K562 (cell line): ENCODE measurements around the gene GOT2. TPM values are rescaled to one million over a fixed set of nuclear protein-coding genes. Genes with fewer than 3 reads are reported as not detected.
"Not testable (repeated sequence)": the region's sequence is repeated elsewhere in the genome, so short reads cannot be mapped to it uniquely, and the experiment has no call there.

Experiments
- ATAC-seq: fragments of 200-7000 bp; cut with Tn5 transposase; 3 replicates; pipeline ENCODE4 v1.9.1; 2020; ENCODE audit warnings: moderate library complexity
- BruUV-seq: library from RNA; stranded (reverse); fragments of 400-500 nt; replicated peaks from 2 replicates; lab custom pipeline; 2021; lab: Mats Ljungman, UMichigan
- CTCF ChIA-PET: fragments of 300-600 bp; formaldehyde crosslinking; extraction: SDS; loops from one replicate; lab custom pipeline; 2021; ENCODE audit warnings: low intra/inter-chr PET ratio; lab: Yijun Ruan, JAX
- POLR2A ChIA-PET: fragments of 300-600, 350-650 bp; sonication (Branson Sonifier 250); formaldehyde crosslinking; extraction: SDS; loops from one replicate; lab custom pipeline; 2021; ENCODE audit warnings: antibody characterized with exemption, inconsistent platforms; lab: Yijun Ruan, JAX
- DNase-seq, 4 experiments: peaks; one replicate each; pipeline versions ENCODE4 v3.0.0 to v3.0.0-alpha.2; 2011 to 2018; ENCODE audit warnings: low spot score in 3 of 4, mixed read lengths in 3 of 4; ENCODE audit errors: extremely low read depth in 1 of 4
- FAIRE-seq: peaks from 2 replicates; lab custom pipeline; 2011; peaks lifted over from hg19 to GRCh38; lab: Jason Lieb, UNC
- H2AFZ ChIP-seq: 2 replicates; pipeline ENCODE4 v1.6.0; 2011; ENCODE audit warnings: low read depth, low read length, control low read depth, inconsistent platforms
- H3K27ac ChIP-seq: fragments of 200-600 bp; 3 replicates; pipeline ENCODE4 v1.8.0; 2011; ENCODE audit warnings: low read depth, mild to moderate bottlenecking, control low read depth, inconsistent platforms, low read length, moderate library complexity, mixed read lengths; ENCODE audit errors: extremely low read depth
- H3K27me3 ChIP-seq, 2 experiments: fragments of 300-600 bp in 1 of 2; 2 replicates in 1 of 2; 3 replicates in 1 of 2; pipeline versions ENCODE4 v1.6.0 to v1.8.0; 2011; ENCODE audit warnings: inconsistent platforms in 2 of 2, low read length in 2 of 2, mild to moderate bottlenecking in 1 of 2, mixed read lengths in 1 of 2, moderate library complexity in 1 of 2; ENCODE audit not compliant: control insufficient read depth in 2 of 2, insufficient read depth in 2 of 2
- H3K36me3 ChIP-seq: fragments of 300-600 bp; 3 replicates; pipeline ENCODE4 v1.8.0; 2011; ENCODE audit warnings: mild to moderate bottlenecking, low read length, inconsistent platforms; ENCODE audit not compliant: control insufficient read depth, insufficient read depth
- H3K4me1 ChIP-seq, 2 experiments: fragments of 200-600 bp in 1 of 2; replicated peaks in 1 of 2; 2 replicates in 1 of 2; 3 replicates in 1 of 2; pipeline versions ENCODE4 v1.5.1 to v1.8.0; 2011; ENCODE audit warnings: inconsistent platforms in 2 of 2, low read length in 2 of 2, mild to moderate bottlenecking in 1 of 2, mixed read lengths in 1 of 2, moderate library complexity in 1 of 2; ENCODE audit not compliant: control insufficient read depth in 2 of 2, insufficient read depth in 2 of 2
- H3K4me2 ChIP-seq: 2 replicates; pipeline ENCODE4 v1.6.1; 2011; ENCODE audit warnings: low read length, control low read depth, inconsistent platforms, mixed read lengths; ENCODE audit not compliant: insufficient read depth
- H3K4me3 ChIP-seq: fragments of 200-600 bp; sonication (generic), shearing (Covaris generic); 2 replicates; pipeline ENCODE4 v1.5.1; 2016; ENCODE audit warnings: control low read depth, inconsistent platforms
- H3K79me2 ChIP-seq: fragments of 200-600 bp; 3 replicates; pipeline ENCODE4 v1.8.0; 2011; ENCODE audit warnings: low read length, inconsistent platforms; ENCODE audit not compliant: control insufficient read depth, insufficient read depth
- H3K9ac ChIP-seq, 2 experiments: 2 replicates each; pipeline versions ENCODE4 v1.6.0 to v1.6.1; 2011; ENCODE audit warnings: low read depth in 2 of 2, low read length in 2 of 2, control low read depth in 1 of 2, inconsistent platforms in 1 of 2, mild to moderate bottlenecking in 1 of 2, mixed read lengths in 1 of 2; ENCODE audit not compliant: insufficient read depth in 1 of 2
- H3K9me1 ChIP-seq: one replicate; pipeline ENCODE4 v1.6.0; 2011; ENCODE audit warnings: inconsistent platforms, mild to moderate bottlenecking, low read length, moderate library complexity; ENCODE audit not compliant: control insufficient read depth, insufficient read depth
- H3K9me3 ChIP-seq: replicated peaks from 2 replicates; pipeline ENCODE4 v1.5.1; 2011; ENCODE audit warnings: low read depth, low read length, inconsistent platforms; ENCODE audit not compliant: control insufficient read depth, insufficient read depth
- H4K20me1 ChIP-seq: replicated peaks from 2 replicates; pipeline ENCODE4 v1.6.1; 2011; ENCODE audit warnings: low read length, inconsistent platforms, mixed read lengths; ENCODE audit not compliant: control insufficient read depth, insufficient read depth
- ZBTB9 ChIP-seq: fragments of 450-650 bp; formaldehyde crosslinking; IDR thresholded peaks from 2 replicates; pipeline ENCODE4 v1.4.0; 2020; ENCODE audit warnings: mild to moderate bottlenecking, moderate library complexity
- WGBS: fragments of 100-300 bp; shearing (Covaris generic); methylation state at CpG from one replicate; pipeline ENCODE4 v1.1.6; 2016; ENCODE audit warnings: low coverage, mixed read lengths; ENCODE audit not compliant: insufficient coverage; ENCODE audit errors: missing lambda C conversion rate; 5-methylcytosine and 5-hydroxymethylcytosine counted together
- in situ Hi-C: fragments of 300-500 bp; cut with MboI; formaldehyde crosslinking; loops from 4 replicates; pipeline ENCODE4 v1.15.0; 2018; ENCODE audit warnings: inconsistent platforms, mixed read lengths
- intact Hi-C: fragments of 100-400 bp; cut with micrococcal nuclease; formaldehyde crosslinking; loops from 2 replicates; pipeline ENCODE4 v1.14.2; 2022
- polyA plus RNA-seq, 8 experiments: library from polyadenylated mRNA; depleted of rRNA in 4 of 8; stranded (reverse) in 5 of 8; unstranded in 3 of 8; fragments of >200 nt; fragmentation: Nextera tagmentation in 2 of 8; fragmentation: Illumina TruSeq in 1 of 8; extraction: Ambion mirVana in 2 of 8; extraction: Trizol in 1 of 8; gene quantifications; 2 replicates each; pipeline versions ENCODE4 v1.2.1 to v1.2.3, GENCODE V29; 2011 to 2014; ENCODE audit warnings: inconsistent platforms in 1 of 8, missing spikeins in 1 of 8
- total RNA-seq, 7 experiments: library from RNA; depleted of rRNA in 6 of 7; stranded (reverse); fragments of >200 nt in 6 of 7; fragmentation: Illumina TruSeq in 2 of 7; extraction: Trizol in 2 of 7; gene quantifications; 2 replicates each; pipeline versions ENCODE4 v1.2.1 to v1.2.3, GENCODE V29; 2011 to 2021; ENCODE audit warnings: low replicate concordance in 1 of 7

The GOT2 gene
- total and polyA plus RNA-seq, 9 of the 15 experiments (the other 6 are each of a cell fraction or from before 2014, with no cell fraction given): 43.1 to 190 (median 80.2) TPM

GRCh38 chr16:58733671-58734458 lies at the start of gene GOT2 (continued):
- TF ChIP-seq ZBTB9 (CRISPR knock-in tag): no peak

GRCh38 chr16:58779291-58779690 lies 45.2 kb upstream of the GOT2 start:
- CTCF ChIA-PET, FAIRE-seq, intact Hi-C loops, ATAC-seq, H3K4me1 ChIP-seq, H3K27ac ChIP-seq, H4K20me1 ChIP-seq, H2AFZ ChIP-seq, in situ Hi-C loops, H3K4me3 ChIP-seq, BruUV-seq, H3K9ac ChIP-seq, H3K4me2 ChIP-seq, DNase-seq, H3K27me3 ChIP-seq, POLR2A ChIA-PET, H3K36me3 ChIP-seq, H3K9me3 ChIP-seq, H3K79me2 ChIP-seq, H3K9me1 ChIP-seq: not testable (repeated sequence)
- WGBS: no CpG with 5 or more reads among the region's 1 CpG
